ENCODE measurements around the gene THRB. TPM values are rescaled to one million over a fixed set of nuclear protein-coding genes. Genes with fewer than 3 reads are reported as not detected.

Gene THRB
- total RNA-seq, 1 experiment from 2014 or later, result 2.8 TPM

- in situ Hi-C loops (cut with HindIII; ENCODE audit: low pct_unique_long_range_greater_than_20kb, low sequenced_read_pairs), result no loop called here
These were observed 24.3 kb upstream of the THRB start for GRCh38 chr3:24518990-24519367.

GRCh38 chr3:24514119-24514518 lies 19.5 kb upstream of the THRB start:
- no peak for DNase-seq (ENCODE audit: low read depth)
- in situ Hi-C loops (cut with HindIII; ENCODE audit: low pct_unique_long_range_greater_than_20kb, low sequenced_read_pairs), result no loop called here

More at GRCh38 chr3:24518990-24519367, 24.3 kb upstream of the THRB start:
- no peak for DNase-seq (ENCODE audit: low read depth)

DNA sequence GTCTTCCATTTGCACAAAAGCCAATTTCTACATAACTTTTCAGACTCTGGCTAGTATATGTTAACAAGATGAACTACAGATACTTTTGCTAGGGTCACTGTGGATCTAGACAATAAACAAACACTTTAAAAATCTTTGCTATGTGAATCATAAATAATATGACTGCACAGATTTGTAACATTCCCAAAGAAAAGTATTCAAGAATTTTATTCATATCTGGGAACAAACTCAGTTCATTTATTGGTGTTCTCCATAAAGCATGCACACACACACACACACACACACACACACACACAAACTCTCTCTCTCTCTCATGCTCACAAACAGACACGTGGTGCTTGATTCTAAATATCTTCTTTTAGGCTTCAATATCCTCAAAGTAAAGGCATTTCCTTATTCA lies 18.8 kb upstream of the THRB start:
- no peak for DNase-seq (ENCODE audit: low read depth)
- in situ Hi-C loops (cut with HindIII; ENCODE audit: low pct_unique_long_range_greater_than_20kb, low sequenced_read_pairs), result no loop called here

DNA sequence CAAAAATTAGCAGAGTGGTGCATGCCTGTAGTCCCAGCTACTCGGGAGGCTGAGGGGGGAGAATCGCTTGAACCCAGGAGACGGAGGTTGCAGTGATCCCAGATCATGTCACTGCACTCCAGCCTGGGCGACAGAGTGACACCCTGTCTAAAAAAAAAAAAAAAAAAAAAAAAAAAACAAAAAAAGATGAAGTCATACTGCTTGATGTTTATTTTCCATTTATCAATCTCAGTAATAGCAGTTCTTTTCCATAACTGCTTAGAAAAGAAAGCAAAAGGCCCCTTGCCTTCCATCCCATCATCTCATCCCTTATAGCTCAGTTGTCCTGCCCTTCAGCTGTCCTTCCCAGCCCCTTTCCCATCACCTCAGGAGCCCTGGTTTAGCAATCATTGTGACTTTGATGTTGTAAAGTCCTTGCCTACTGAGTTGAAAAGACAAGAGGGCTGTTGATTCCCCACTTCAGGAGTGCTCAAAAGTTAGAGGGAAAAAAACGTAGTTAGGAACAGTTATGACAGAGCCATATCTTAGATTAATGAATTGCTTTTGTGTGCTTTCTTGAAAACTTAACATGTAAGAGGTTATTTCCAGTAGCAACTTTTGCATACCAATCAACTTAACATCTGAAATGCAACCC lies 18.0 kb upstream of the THRB start:
- DNase-seq (ENCODE audit: low read depth), result no peak
- in situ Hi-C loops (cut with HindIII; ENCODE audit: low pct_unique_long_range_greater_than_20kb, low sequenced_read_pairs), result no loop called here

DNA sequence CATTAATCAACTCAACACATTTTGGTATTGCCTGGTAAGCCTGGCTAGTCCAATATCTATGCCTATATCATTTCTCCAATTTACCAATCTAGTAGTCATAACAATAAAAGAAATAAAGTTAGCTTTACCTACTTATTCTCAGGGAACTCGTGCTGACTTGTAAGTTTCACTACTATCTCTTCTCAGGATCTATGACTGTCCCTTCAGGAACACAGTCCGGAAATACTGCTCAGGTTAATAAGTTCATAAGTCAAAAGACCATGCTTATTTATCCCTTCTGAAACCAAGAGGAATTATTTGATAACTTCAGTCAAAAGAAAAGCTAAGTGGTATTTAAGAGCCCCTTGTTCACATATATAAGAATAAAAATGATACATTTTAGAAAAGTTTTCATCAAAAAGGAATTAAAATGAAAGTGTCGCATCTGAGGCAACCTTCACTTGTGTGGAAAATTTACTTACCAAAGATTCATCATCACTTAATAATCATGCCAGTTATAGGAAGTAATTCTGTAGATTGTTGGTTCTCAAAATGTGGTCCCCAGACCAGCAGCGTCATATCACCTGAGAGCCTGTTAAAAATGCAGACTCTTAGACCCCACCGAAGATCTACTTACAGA lies 15.5 kb upstream of the THRB start:
- in situ Hi-C loops (cut with HindIII; ENCODE audit: low pct_unique_long_range_greater_than_20kb, low sequenced_read_pairs), result no loop called here
- DNase-seq (ENCODE audit: low read depth), result no peak

GRCh38 chr3:24508423-24508839 lies 13.8 kb upstream of the THRB start:
- in situ Hi-C loops (cut with HindIII; ENCODE audit: low pct_unique_long_range_greater_than_20kb, low sequenced_read_pairs), result no loop called here
- DNase-seq (ENCODE audit: low read depth), result peak; percentile 59

- DNase-seq (ENCODE audit: low read depth), result no peak
- in situ Hi-C loops (cut with HindIII; ENCODE audit: low pct_unique_long_range_greater_than_20kb, low sequenced_read_pairs), result no loop called here
These were observed 13.2 kb upstream of the THRB start for GRCh38 chr3:24507776-24508422.

DNA sequence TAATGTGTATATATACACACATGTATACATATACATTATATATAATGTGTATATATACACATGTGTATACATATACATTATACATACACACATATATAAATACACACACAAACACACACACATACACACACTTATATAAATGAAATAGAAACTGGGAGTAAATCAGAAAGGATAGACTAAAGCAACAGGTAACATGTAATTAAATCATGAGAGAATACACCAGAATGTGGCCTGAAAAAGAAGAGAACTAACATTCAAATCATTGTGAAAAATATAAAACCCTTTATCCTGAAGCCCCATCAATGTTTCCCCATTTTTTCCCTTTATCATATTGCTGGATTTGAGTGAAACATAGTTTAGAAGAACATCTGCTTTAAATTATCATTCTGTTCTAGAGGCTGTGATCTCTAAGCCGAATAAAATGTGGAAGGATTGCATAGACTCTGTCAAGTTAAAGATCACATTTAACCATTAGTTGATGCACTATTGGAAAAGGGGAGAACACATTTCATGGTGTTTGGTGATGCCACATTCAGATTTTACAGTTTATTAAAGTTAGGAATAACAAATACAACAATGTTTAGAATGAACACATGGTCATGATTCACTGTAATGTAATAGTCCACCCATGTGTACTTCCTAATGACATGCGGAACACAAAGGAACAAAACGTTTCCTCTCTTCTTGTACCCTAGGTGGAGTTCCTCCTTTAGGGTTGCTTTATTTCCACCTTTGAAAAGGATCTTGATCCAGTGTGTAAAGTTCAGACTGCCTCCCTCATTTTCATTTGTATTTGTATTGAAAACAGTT lies 12.5 kb upstream of the THRB start:
- in situ Hi-C loops (cut with HindIII; ENCODE audit: low pct_unique_long_range_greater_than_20kb, low sequenced_read_pairs), result no loop called here
- DNase-seq (ENCODE audit: low read depth), result no peak

- no peak for DNase-seq (ENCODE audit: low read depth)
- in situ Hi-C loops (cut with HindIII; ENCODE audit: low pct_unique_long_range_greater_than_20kb, low sequenced_read_pairs), result no loop called here
These were observed 11.3 kb upstream of the THRB start for GRCh38 chr3:24505691-24506550.

DNA sequence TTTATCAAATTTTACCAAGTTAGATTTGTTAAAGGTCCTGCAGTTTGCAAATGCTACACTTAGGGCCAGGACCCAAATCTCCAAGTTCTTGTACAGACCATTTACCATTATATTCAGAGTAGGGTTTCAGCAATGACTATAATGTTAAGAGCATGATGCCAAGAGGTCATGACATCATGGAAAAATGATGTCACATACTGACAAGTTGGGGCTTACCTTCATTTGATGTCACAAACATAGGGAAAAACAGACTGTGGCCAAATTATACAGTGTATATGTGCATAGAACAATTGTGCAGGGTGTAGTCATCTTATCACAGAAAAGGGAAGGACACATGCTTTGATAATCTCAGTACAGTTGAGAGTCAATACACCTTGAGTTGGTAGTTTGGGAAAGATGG lies 10.1 kb upstream of the THRB start:
- DNase-seq (ENCODE audit: low read depth), result no peak
- in situ Hi-C loops (cut with HindIII; ENCODE audit: low pct_unique_long_range_greater_than_20kb, low sequenced_read_pairs), result no loop called here

GRCh38 chr3:24503616-24504113 lies 9.0 kb upstream of the THRB start:
- in situ Hi-C loops (cut with HindIII; ENCODE audit: low pct_unique_long_range_greater_than_20kb, low sequenced_read_pairs), result no loop called here
- no peak for DNase-seq (ENCODE audit: low read depth)

- no peak for DNase-seq (ENCODE audit: low read depth)
- in situ Hi-C loops (cut with HindIII; ENCODE audit: low pct_unique_long_range_greater_than_20kb, low sequenced_read_pairs), result no loop called here
These were observed 8.0 kb upstream of the THRB start for GRCh38 chr3:24502690-24503089.

DNA sequence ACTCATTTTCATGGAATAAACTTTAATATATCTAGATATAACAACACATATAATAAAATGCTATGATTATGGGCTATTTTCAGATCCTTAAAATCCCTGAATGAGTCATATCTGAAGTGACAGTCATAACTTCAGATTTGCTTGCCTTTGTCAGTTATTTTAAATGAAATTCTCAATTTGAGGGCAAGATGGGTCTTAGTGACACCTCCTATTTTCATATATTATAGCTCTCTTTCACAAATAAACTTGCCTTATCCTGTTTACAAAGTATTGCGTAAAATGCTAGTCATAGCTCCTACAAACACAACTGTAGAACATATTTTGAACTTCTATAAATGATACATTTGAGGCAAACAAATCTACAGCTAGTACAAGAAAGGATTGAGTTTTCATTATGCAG lies 6.2 kb upstream of the THRB start:
- no peak for DNase-seq (ENCODE audit: low read depth)
- in situ Hi-C loops (cut with HindIII; ENCODE audit: low pct_unique_long_range_greater_than_20kb, low sequenced_read_pairs), result no loop called here

- in situ Hi-C loops (cut with HindIII; ENCODE audit: low pct_unique_long_range_greater_than_20kb, low sequenced_read_pairs), result no loop called here
These were observed 5.3 kb upstream of the THRB start for GRCh38 chr3:24499991-24500390.

GRCh38 chr3:24498796-24499195 lies 4.1 kb upstream of the THRB start:
- in situ Hi-C loops (cut with HindIII; ENCODE audit: low pct_unique_long_range_greater_than_20kb, low sequenced_read_pairs), result no loop called here
- DNase-seq (ENCODE audit: low read depth), result no peak

More at GRCh38 chr3:24499991-24500390, 5.3 kb upstream of the THRB start:
- no peak for DNase-seq (ENCODE audit: low read depth)

DNA sequence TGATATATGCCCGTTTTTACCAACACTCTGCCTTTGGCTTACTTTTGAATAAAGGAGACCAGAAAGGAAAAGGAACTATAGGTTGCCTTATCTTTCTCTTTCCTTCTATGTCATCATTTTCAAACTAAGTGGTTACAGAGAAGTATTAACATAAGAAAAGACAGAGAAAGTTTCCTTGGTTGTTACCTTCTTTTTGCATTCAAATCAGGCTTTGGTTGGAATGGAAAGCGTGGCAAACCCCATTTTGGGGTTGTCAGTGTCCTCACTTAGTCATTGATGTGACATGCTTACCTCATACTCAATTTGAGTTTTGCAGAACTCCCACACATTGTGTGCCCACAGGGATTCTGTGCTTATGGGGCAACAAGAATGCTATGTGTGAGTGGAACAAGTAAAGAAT lies 3.7 kb upstream of the THRB start:
- in situ Hi-C loops (cut with HindIII; ENCODE audit: low pct_unique_long_range_greater_than_20kb, low sequenced_read_pairs), result no loop called here
- no peak for DNase-seq (ENCODE audit: low read depth)

DNA sequence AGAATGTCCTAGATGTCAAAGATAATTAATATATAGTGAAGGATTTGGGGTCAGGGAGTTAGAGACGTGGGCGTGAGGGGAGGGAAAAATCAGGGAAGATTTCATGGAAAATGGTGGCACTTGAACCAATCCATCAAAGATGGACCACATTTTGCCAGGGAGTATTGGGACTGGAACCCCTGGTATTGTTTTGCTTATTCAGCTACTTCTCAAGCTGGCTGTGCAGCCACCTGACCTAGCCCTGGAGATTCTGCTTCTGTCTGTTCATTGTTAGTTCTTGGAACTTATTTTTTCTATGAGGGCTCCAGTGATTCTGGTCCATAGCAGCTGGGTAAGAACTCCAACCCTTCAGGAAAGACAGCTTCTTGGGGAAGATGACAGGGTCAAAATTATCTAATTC lies 3.3 kb upstream of the THRB start:
- in situ Hi-C loops (cut with HindIII; ENCODE audit: low pct_unique_long_range_greater_than_20kb, low sequenced_read_pairs), result no loop called here
- DNase-seq (ENCODE audit: low read depth), result no peak
